H1 (cell line): ENCODE results near the gene CACNG3. TPM values are rescaled to one million over a fixed set of nuclear protein-coding genes. Genes with fewer than 3 reads are reported as not detected.
A peak's percentile ranks its signal among the peaks of the same experiment; 100 is the strongest.

Experiments used
- CTCF ChIA-PET: fragments of 300-600 bp; sonication (Branson Sonifier 250); formaldehyde crosslinking; loops from one replicate; lab custom pipeline; 2021; ENCODE audit not compliant: partially characterized antibody; lab: Charles Lee
- POLR2A ChIA-PET: fragments of 300-600 bp; sonication (Branson Sonifier 250); formaldehyde crosslinking; loops from one replicate; lab custom pipeline; 2021; ENCODE audit warnings: inconsistent platforms; ENCODE audit not compliant: partially characterized antibody; lab: Charles Lee
- DNase-seq, 2 experiments: peaks; one replicate each; pipeline versions ENCODE4 v3.0.0 to v3.0.0-alpha.2; 2010 to 2022; ENCODE audit warnings: low spot score in 2 of 2, low read depth in 1 of 2, mixed read lengths in 1 of 2
- FAIRE-seq: peaks from 2 replicates; lab custom pipeline; 2011; peaks lifted over from hg19 to GRCh38; lab: Jason Lieb, UNC
- H2AFZ ChIP-seq: 2 replicates; pipeline ENCODE4 v1.8.1; 2012; ENCODE audit warnings: low read length, inconsistent platforms
- H2AK5ac ChIP-seq: 2 replicates; pipeline ENCODE4 v1.6.1; 2013; ENCODE audit warnings: low read depth, low read length
- H2BK120ac ChIP-seq: replicated peaks from 2 replicates; pipeline ENCODE3; 2013; ENCODE audit warnings: low read depth, low read length, inconsistent platforms
- H2BK12ac ChIP-seq: 2 replicates; pipeline ENCODE4 v1.6.1; 2013; ENCODE audit warnings: low read depth, low read length
- H2BK15ac ChIP-seq: 2 replicates; pipeline ENCODE4 v1.6.1; 2013; ENCODE audit warnings: low read length
- H2BK20ac ChIP-seq: 2 replicates; pipeline ENCODE4 v1.6.1; 2013; ENCODE audit warnings: low read length
- H2BK5ac ChIP-seq: 2 replicates; pipeline ENCODE4 v1.6.1; 2013; ENCODE audit warnings: low read depth, low read length
- H3K14ac ChIP-seq: 2 replicates; pipeline ENCODE4 v1.6.1; 2013; ENCODE audit warnings: inconsistent platforms; ENCODE audit not compliant: insufficient read length
- H3K18ac ChIP-seq: 2 replicates; pipeline ENCODE4 v1.6.1; 2013; ENCODE audit warnings: low read length; ENCODE audit errors: extremely low read depth
- H3K23ac ChIP-seq: 2 replicates; pipeline ENCODE4 v1.6.1; 2013; ENCODE audit warnings: inconsistent platforms; ENCODE audit not compliant: insufficient read length
- H3K23me2 ChIP-seq: 2 replicates; pipeline ENCODE4 v1.6.1; 2013; ENCODE audit warnings: low read depth, low read length
- H3K27ac ChIP-seq: 2 replicates; pipeline ENCODE4 v1.6.1; 2011; ENCODE audit warnings: low read depth, low read length, inconsistent platforms
- H3K27me3 ChIP-seq, 4 experiments: replicated peaks in 1 of 4; 1 replicate in 1 of 4; 2 replicates in 3 of 4; pipeline versions ENCODE4 v1.6.1 to v1.8.1; 2011 to 2013; ENCODE audit warnings: low read length in 3 of 4, mild to moderate bottlenecking in 3 of 4, inconsistent platforms in 2 of 4, mixed read lengths in 2 of 4, moderate library complexity in 1 of 4; ENCODE audit not compliant: control insufficient read depth in 3 of 4, insufficient read depth in 3 of 4; ENCODE audit errors: extremely low read depth in 1 of 4
- H3K36me3 ChIP-seq, 4 experiments: 2 replicates each; pipeline versions ENCODE4 v1.6.1 to v1.8.1; 2011 to 2013; ENCODE audit warnings: mild to moderate bottlenecking in 4 of 4, low read length in 3 of 4, moderate library complexity in 2 of 4, control low read depth in 1 of 4, inconsistent platforms in 1 of 4; ENCODE audit not compliant: insufficient read depth in 4 of 4, control insufficient read depth in 2 of 4
- H3K4ac ChIP-seq: replicated peaks from 2 replicates; pipeline ENCODE3; 2013; ENCODE audit warnings: low read length, low read depth, mixed read lengths, inconsistent platforms; ENCODE audit not compliant: insufficient read length
- H3K4me1 ChIP-seq, 4 experiments: replicated peaks in 1 of 4; 1 replicate in 1 of 4; 2 replicates in 3 of 4; pipeline versions ENCODE4 v1.6.1 to v1.8.1; 2011 to 2013; ENCODE audit warnings: low read length in 3 of 4, inconsistent platforms in 2 of 4, mixed read lengths in 1 of 4; ENCODE audit not compliant: insufficient read depth in 4 of 4, control insufficient read depth in 3 of 4
- H3K4me2 ChIP-seq, 2 experiments: 2 replicates each; pipeline versions ENCODE4 v1.6.1 to v1.8.1; 2011 to 2013; ENCODE audit warnings: low read depth in 2 of 2, low read length in 2 of 2, control low read depth in 1 of 2, inconsistent platforms in 1 of 2, mild to moderate bottlenecking in 1 of 2; ENCODE audit not compliant: insufficient read depth in 1 of 2
- H3K4me3 ChIP-seq, 4 experiments: fragments of 200-600, 300-600 bp in 1 of 4; sonication (generic), shearing (Covaris generic), sonication (Bioruptor Twin) in 1 of 4; 2 replicates each; pipeline versions ENCODE4 v1.5.1 to v1.8.1; 2011 to 2016; ENCODE audit warnings: low read length in 4 of 4, low read depth in 3 of 4, control low read depth in 2 of 4, inconsistent platforms in 2 of 4, mild to moderate bottlenecking in 2 of 4, mixed read lengths in 1 of 4, moderate library complexity in 1 of 4; ENCODE audit not compliant: insufficient read depth in 2 of 4; ENCODE audit errors: extremely low read depth in 1 of 4
- H3K56ac ChIP-seq: replicated peaks from 2 replicates; pipeline ENCODE3; 2013; ENCODE audit warnings: low read depth, mild to moderate bottlenecking, mixed read lengths, low read length, inconsistent platforms; ENCODE audit not compliant: insufficient read length
- H3K79me1 ChIP-seq: 2 replicates; pipeline ENCODE4 v1.6.1; 2013; ENCODE audit warnings: low read depth, low read length, control low read depth
- H3K79me2 ChIP-seq, 2 experiments: 2 replicates each; pipeline versions ENCODE4 v1.6.1 to v1.8.1; 2012 to 2013; ENCODE audit warnings: low read length in 2 of 2, mild to moderate bottlenecking in 2 of 2, inconsistent platforms in 1 of 2; ENCODE audit not compliant: insufficient read depth in 2 of 2, control insufficient read depth in 1 of 2
- H3K9ac ChIP-seq, 4 experiments: replicated peaks in 1 of 4; 1 replicate in 1 of 4; 2 replicates in 3 of 4; pipeline versions ENCODE4 v1.6.1 to v1.8.1; 2011 to 2013; ENCODE audit warnings: low read depth in 3 of 4, low read length in 3 of 4, control low read depth in 2 of 4, mild to moderate bottlenecking in 2 of 4, moderate library complexity in 2 of 4, inconsistent platforms in 1 of 4; ENCODE audit errors: extremely low read depth in 1 of 4
- H3K9me3 ChIP-seq, 2 experiments: 2 replicates each; pipeline versions ENCODE4 v1.6.1 to v1.8.1; 2012 to 2013; ENCODE audit warnings: mild to moderate bottlenecking in 2 of 2, moderate library complexity in 2 of 2, control low read depth in 1 of 2, inconsistent platforms in 1 of 2, low read depth in 1 of 2, low read length in 1 of 2, mixed read lengths in 1 of 2; ENCODE audit not compliant: insufficient read depth in 2 of 2
- H4K20me1 ChIP-seq, 2 experiments: replicated peaks in 1 of 2; 2 replicates each; pipeline versions ENCODE3 to v1.8.1; 2011 to 2013; ENCODE audit warnings: inconsistent platforms in 2 of 2, low read length in 2 of 2, mild to moderate bottlenecking in 1 of 2; ENCODE audit not compliant: insufficient read depth in 2 of 2, control insufficient read depth in 1 of 2
- H4K5ac ChIP-seq: 2 replicates; pipeline ENCODE4 v1.6.1; 2013; ENCODE audit warnings: low read length, low read depth, mixed read lengths, inconsistent platforms; ENCODE audit not compliant: insufficient read length
- H4K8ac ChIP-seq: 2 replicates; pipeline ENCODE4 v1.8.0; 2013; ENCODE audit warnings: mild to moderate bottlenecking, moderate library complexity, low read length, inconsistent platforms; ENCODE audit not compliant: insufficient read depth; ENCODE audit errors: extremely low read depth
- H4K91ac ChIP-seq: replicated peaks from 2 replicates; pipeline ENCODE3; 2013; ENCODE audit warnings: low read length, mixed read lengths, inconsistent platforms; ENCODE audit not compliant: insufficient read length
- BRCA1 ChIP-seq: IDR thresholded peaks from 2 replicates; pipeline ENCODE4 v1.6.1; 2012; ENCODE audit warnings: low read depth, low read length, improper control_type of control experiment
- FOSL1 ChIP-seq: IDR thresholded peaks from 2 replicates; pipeline ENCODE4 v1.6.1; 2011; ENCODE audit warnings: mild to moderate bottlenecking, low read depth, low read length, moderate library complexity; ENCODE audit not compliant: insufficient read depth
- POLR2AphosphoS5 ChIP-seq: IDR thresholded peaks from 2 replicates; pipeline ENCODE4 v1.6.1; 2011; ENCODE audit warnings: low read depth, low read length
- WGBS, 2 experiments: shearing (Covaris generic) in 1 of 2; methylation state at CpG; one replicate each; pipeline versions ENCODE4 v1.1.6 to v1.1.7; 2013 to 2015; ENCODE audit warnings: low lambda C conversion rate in 2 of 2, mixed read lengths in 2 of 2, inconsistent platforms in 1 of 2, low coverage in 1 of 2, missing lambda C conversion rate in 1 of 2; ENCODE audit not compliant: insufficient replicate concordance in 2 of 2, insufficient coverage in 1 of 2, insufficient read length in 1 of 2; ENCODE audit errors: extremely low coverage in 1 of 2, missing lambda C conversion rate in 1 of 2; 5-methylcytosine and 5-hydroxymethylcytosine counted together
- polyA plus RNA-seq, 7 experiments: library from polyadenylated mRNA; depleted of rRNA in 3 of 7; stranded (reverse) in 5 of 7; unstranded in 2 of 7; fragments of >200 nt in 5 of 7; fragments of 200-250 nt in 2 of 7; gene quantifications; 1 replicate in 5 of 7; 2 replicates in 1 of 7; 4 replicates in 1 of 7; pipeline versions ENCODE4 v1.2.1 to v1.2.3, GENCODE V29; 2011 to 2013; ENCODE audit warnings: missing spikeins in 2 of 7, mixed read lengths in 2 of 7
- total RNA-seq: library from RNA; stranded (reverse); fragmentation: NEBNext Ultra II Directional; extraction: Animal tissue kit (Norgen Biotek cat#: 25700); gene quantifications from 2 replicates; pipeline ENCODE4 v1.2.1, GENCODE V29; 2021

Gene CACNG3
- total and polyA plus RNA-seq, 2 of the 8 experiments (the other 6 are each of a cell fraction or from before 2014, with no cell fraction given) = 0.12 TPM; not detected in 1

DNA sequence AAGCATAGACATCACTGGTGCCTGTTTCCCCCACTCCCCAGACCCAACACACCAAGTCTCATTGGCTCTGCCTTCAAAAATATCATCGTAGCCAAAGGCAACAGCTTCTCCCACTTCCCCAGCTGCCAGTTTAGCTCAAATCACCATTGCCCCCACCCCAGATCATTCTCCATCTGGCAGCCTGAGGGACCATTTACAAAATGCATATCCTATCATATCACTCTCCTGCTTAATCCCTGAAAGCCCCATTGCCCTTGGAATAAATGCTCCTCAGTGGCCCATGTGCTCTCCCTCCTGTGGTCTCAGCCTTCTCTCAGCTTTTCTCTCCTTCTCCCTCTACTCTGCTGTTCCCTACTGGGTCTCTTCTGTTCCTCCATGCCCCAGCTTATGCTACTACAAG is 68.3 kb downstream of the CACNG3 start:
- H3K9ac ChIP-seq = no peak overlapping the region
- no peak overlapping the region for H3K18ac ChIP-seq
- no peaks in the 10 kb centered on the region for H3K79me2 ChIP-seq
- no peak overlapping the region for H2BK5ac ChIP-seq
- no peak overlapping the region for H2BK120ac ChIP-seq
- no peak overlapping the region for H2BK12ac ChIP-seq
- no peaks in the 10 kb centered on the region; a peak in 1 of 7 replicates for H3K27me3 ChIP-seq
- no peaks in the 10 kb centered on the region for H4K20me1 ChIP-seq
- FAIRE-seq (no peak), DNase-seq (no peak)
- peak overlapping the region; percentile 17 for H3K56ac ChIP-seq
- ChIA-PET CTCF (interaction anchor here (0.6 to 3.6 kb wide), 7 partner anchors 9 to 279 kb away, joined by 3 to 12 read pairs (median 5); no protein-coding TSS in a partner anchor), POLR2A (interaction anchor here (0.6 kb wide), 1 partner anchor 699 kb away, joined by 3 read pairs; no protein-coding TSS in a partner anchor)
- 88% methylated on average over 1 of the region's 1 CpG; no CpG with 5 or more reads in 1 of the 2 experiments for WGBS, 2 experiments
- no peak overlapping the region for H2BK15ac ChIP-seq
- H3K4me1 ChIP-seq = no peaks in the 10 kb centered on the region
- no peaks in the 10 kb centered on the region for H3K79me1 ChIP-seq
- no peak overlapping the region for H4K5ac ChIP-seq
- no peaks in the 10 kb centered on the region for H3K23me2 ChIP-seq
- H2BK20ac ChIP-seq = no peak overlapping the region
- H3K36me3 ChIP-seq = no peaks in the 10 kb centered on the region
- no peak overlapping the region for H3K4me3 ChIP-seq
- H3K27ac ChIP-seq = no peak overlapping the region
- no peak overlapping the region for H4K91ac ChIP-seq
- no peak overlapping the region for H3K4ac ChIP-seq
- no peak overlapping the region for H3K14ac ChIP-seq
- TF ChIP-seq FOSL1 (no peak), POLR2AphosphoS5 (no peak), BRCA1 (no peak)
- no peak overlapping the region for H3K23ac ChIP-seq
- H3K4me2 ChIP-seq = no peak overlapping the region
- H2AK5ac ChIP-seq = no peak overlapping the region
- H2AFZ ChIP-seq = no peak overlapping the region
- no peaks in the 10 kb centered on the region for H3K9me3 ChIP-seq
- H4K8ac ChIP-seq = no peak overlapping the region
